NOMO-1 treated with DMSO at 0.1 percent for 48 hours (cell line): Measurements from ENCODE around the gene SNTG2.
"Not testable (repeated sequence)": the region's sequence is repeated elsewhere in the genome, so short reads cannot be mapped to it uniquely, and the experiment has no call there.

Source experiments
- DNase-seq: peaks from one replicate; lab custom pipeline; 2025; ENCODE audit not compliant: unreplicated experiment; lab: John Stamatoyannopoulos, UW

Gene SNTG2

GRCh38 chr2:950080-950966 lies at the start of gene SNTG2:
Gene SNTG2, plus strand, starts transcription at chr2:950849. Its CDS starts 148 bp downstream, at chr2:950997.
- no peak for DNase-seq

- no peak for DNase-seq
Observed at GRCh38 chr2:902584-902983, 48.1 kb upstream of the SNTG2 start.

GRCh38 chr2:903223-903900 lies 47.3 kb upstream of the SNTG2 start:
- DNase-seq, result no peak

- no peak for DNase-seq
Observed at GRCh38 chr2:904246-905024, 46.2 kb upstream of the SNTG2 start.

GRCh38 chr2:905091-905832 lies 45.4 kb upstream of the SNTG2 start:
- DNase-seq, result no peak

- DNase-seq, result no peak
Observed at GRCh38 chr2:905833-906140, 44.9 kb upstream of the SNTG2 start.

GRCh38 chr2:907706-908105 lies 42.9 kb upstream of the SNTG2 start:
- no peak for DNase-seq

GRCh38 chr2:908568-908967 lies 42.1 kb upstream of the SNTG2 start:
- no peak for DNase-seq

- not testable (repeated sequence) for DNase-seq
Observed at GRCh38 chr2:909764-910379, 40.8 kb upstream of the SNTG2 start.

GRCh38 chr2:910698-911097 lies 40.0 kb upstream of the SNTG2 start:
- DNase-seq, result no peak

GRCh38 chr2:915979-916378 lies 34.7 kb upstream of the SNTG2 start:
- DNase-seq, result no peak

GRCh38 chr2:916935-917334 lies 33.7 kb upstream of the SNTG2 start:
- no peak for DNase-seq

GRCh38 chr2:919672-920071 lies 31.0 kb upstream of the SNTG2 start:
- DNase-seq, result no peak

- DNase-seq, result no peak
Observed at GRCh38 chr2:920573-920972, 30.1 kb upstream of the SNTG2 start.

- no peak for DNase-seq
Observed at GRCh38 chr2:920999-921398, 29.6 kb upstream of the SNTG2 start.

- DNase-seq, result no peak
Observed at GRCh38 chr2:922185-922584, 28.5 kb upstream of the SNTG2 start.

GRCh38 chr2:923832-924601 lies 26.6 kb upstream of the SNTG2 start:
- DNase-seq, result no peak

- no peak for DNase-seq
Observed at GRCh38 chr2:924701-925100, 25.9 kb upstream of the SNTG2 start.

- DNase-seq, result no peak
Observed at GRCh38 chr2:925309-925708, 25.3 kb upstream of the SNTG2 start.

GRCh38 chr2:925711-926110 lies 24.9 kb upstream of the SNTG2 start:
- no peak for DNase-seq
